ENCODE data around the gene SMG6.
"Not testable (repeated sequence)": the region's sequence is repeated elsewhere in the genome, so short reads cannot be mapped to it uniquely, and the experiment has no call there.

The SMG6 gene

GRCh38 chr17:2304931-2305330 is 1.3 kb upstream of the SMG6 start:
- no peak for DNase-seq (ENCODE audit: low spot score)

DNA sequence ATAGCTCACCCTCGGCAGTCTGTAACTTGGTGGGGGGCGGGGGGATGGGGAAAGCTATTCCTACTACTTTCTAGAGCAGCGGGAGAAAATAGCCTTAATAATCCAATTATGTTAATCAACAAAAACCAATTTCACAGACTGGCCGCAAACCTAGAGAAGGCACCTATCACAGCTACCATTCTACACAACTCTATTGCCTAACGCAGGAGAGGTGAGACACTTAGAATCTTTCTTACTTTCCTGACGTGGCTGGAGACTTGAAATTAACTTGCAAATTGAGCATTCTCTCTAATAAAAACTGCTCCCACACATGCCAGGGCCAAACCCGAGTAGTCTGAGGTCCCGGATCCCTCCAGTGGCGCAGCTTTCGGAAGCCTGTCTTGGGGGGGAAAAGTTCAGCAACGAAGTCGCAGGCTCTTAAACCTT is 794 bp downstream of the SMG6 start:
- no peak for DNase-seq (ENCODE audit: low spot score)

GRCh38 chr17:2299756-2300155 is 3.8 kb downstream of the SMG6 start:
- no peak for DNase-seq (ENCODE audit: low spot score)

DNA sequence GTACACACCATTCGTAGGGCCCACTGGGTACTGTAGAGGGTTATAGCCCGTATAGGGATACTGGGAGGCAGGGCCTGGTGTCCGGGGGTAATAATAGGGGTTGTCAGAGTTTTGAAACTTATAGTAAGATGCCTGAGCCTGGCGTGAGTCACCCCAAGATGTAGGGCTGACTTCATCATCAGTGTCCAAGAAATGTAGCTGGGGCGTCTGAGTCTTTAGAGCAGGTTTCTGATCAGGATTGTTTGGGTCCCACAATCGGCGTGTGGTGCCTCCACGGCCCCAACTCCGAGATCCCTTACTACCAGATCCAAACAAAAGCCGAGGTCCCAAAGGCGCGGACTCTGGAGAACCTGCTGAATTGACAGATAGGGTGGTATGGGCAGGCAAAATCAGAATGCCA is 4.4 kb downstream of the SMG6 start:
- no peak for DNase-seq (ENCODE audit: low spot score)

DNA sequence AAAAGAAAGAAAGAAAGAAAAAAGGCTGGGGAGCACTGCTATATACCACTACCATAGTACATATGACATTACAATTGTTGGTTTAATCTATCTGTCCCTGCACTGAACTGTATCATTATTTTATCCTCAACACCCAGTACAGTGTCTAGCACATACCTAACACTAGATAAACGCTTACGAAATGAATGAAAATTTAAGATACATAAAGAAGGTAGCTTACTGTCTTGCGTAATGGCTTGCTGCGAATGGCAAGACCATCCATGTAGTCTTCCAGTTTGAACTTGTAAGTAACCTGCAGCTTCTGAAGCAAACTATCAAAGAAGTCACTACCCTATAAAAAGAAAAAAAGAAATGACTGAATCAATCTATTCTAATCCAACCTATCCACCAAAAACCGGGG is 6.6 kb downstream of the SMG6 start:
- DNase-seq (ENCODE audit: low spot score) = no peak

DNA sequence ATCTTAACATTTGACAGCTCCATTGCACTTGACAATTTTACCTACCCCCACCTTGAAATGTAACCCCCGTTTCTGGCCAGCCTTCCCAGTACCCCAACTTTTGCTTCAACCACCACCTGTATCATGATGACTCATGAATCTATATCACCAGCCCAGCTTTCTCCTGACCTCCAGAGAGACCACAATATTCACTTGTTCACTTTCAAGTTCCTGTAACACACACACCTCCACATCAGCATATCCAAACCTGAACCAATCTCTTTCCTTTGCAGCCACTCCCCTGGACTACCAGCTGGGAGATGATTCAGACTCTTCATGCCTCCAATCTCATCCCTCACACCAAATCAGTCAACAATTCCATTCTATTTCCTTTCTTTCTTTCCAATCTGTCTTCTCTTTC is 8.0 kb downstream of the SMG6 start:
- DNase-seq (ENCODE audit: low spot score) = no peak

DNA sequence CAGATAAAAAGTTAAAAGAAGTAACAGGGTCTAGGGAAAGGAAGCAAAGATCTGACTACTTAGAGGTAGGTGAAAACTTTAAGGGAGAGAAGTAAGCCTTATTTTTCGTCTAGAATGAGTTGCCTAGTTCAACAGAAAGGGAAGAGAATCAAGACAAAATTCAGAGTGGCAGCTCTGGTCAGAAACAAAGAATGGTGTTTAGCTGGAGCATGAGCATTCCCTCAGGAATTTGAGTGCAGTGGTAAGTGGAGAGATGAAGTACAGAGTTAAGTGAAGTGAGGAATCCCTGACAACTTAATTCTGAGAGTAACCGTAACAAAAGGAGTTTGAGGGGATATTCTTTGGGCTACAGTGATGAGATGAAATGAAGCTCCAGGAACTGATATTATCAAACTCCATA is 11.5 kb downstream of the SMG6 start:
- DNase-seq (ENCODE audit: low spot score) = no peak

GRCh38 chr17:2289878-2290478 is 13.6 kb downstream of the SMG6 start:
- DNase-seq (ENCODE audit: low spot score) = no peak

GRCh38 chr17:2283302-2283701 is 20.3 kb downstream of the SMG6 start:
- DNase-seq (ENCODE audit: low spot score) = no peak

DNA sequence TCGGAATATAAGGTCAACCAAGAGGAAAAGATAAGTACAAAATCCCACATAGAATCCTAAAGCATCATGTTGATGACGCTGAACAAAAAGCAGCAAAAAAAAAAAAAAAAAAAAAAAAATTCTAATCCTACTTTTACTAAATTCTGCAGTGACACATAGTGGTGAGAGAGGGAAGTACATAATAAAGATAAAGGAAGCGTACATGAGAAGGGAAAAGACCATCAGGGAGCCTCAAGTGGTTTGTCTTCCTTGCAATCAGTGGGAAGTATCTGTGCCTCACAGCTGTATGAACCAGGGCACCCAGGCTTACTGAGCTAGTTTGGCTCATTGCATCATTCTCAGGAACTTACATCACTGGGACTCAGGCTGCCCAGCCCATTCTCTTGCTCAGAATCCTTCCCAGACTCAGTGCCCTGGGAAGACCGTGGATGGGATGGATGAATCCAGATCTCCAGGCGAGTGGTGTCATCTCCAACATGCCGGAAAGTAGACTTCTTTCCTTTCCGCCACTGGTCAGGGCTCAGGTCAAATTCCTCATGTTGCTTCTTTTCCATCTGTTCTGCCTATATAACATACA is 21.2 kb downstream of the SMG6 start:
- DNase-seq (ENCODE audit: low spot score) = peak; percentile 64

- no peak for DNase-seq (ENCODE audit: low spot score)
Observed at GRCh38 chr17:2279707-2280106, 23.9 kb downstream of the SMG6 start.

DNA sequence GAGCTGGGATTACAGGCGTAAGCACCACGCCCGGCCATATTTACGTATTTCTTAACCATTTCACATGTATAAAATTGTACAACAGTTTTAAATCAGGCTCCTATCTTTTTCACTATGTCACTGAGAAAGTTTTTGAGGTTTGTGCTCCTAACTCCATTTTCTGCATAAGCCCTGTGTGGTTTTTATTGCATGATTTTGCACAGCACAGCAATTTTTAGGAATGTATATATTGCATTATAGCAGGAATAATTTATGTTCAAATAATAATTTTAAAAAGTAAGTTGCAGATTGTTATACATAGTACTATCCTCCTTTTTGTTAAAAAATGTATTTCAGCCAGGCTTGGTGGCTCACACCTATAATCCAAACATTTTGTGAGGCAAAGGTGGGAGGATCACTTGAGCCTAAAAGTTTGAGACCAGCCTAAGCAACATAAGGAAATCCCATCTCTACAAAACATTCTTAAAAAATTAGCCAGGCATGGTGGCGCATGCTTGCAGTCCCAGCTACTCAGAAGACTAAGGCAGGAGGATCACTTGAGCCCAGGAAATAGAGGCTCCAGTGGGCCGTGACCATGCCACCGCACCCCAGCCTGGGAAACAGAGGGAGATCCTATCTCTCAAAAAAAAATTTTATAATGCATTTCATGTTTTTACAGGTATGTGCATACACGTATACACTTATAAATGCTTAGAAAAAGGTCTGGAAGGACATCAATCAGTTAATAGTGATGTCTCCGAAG is 26.0 kb downstream of the SMG6 start:
- DNase-seq (ENCODE audit: low spot score) = no peak

DNA sequence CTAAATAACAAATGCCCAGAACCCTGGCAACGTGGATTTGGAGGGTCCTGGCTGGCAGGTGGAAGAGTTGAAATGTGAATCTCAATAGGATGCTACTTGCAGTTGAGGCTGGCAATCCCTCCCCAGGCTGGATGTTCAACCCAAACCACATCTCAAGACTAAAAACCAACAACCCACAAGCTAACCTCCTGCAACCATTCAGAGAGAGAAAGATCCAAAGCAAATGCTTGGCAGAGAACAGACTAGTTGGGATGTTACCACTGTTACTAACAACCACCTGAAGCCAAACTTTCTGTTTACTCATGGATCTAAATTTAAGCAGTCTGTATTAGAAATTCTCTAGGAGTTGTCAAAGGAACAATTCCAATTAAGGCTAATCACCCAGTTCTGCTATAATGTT is 27.9 kb downstream of the SMG6 start:
- DNase-seq (ENCODE audit: low spot score) = no peak

- no peak for DNase-seq (ENCODE audit: low spot score)
Observed at GRCh38 chr17:2274414-2274813, 29.2 kb downstream of the SMG6 start.

GRCh38 chr17:2271985-2272702 is 31.4 kb downstream of the SMG6 start:
- no peak for DNase-seq (ENCODE audit: low spot score)

GRCh38 chr17:2267354-2267753 is 36.2 kb downstream of the SMG6 start:
- DNase-seq (ENCODE audit: low spot score) = no peak

DNA sequence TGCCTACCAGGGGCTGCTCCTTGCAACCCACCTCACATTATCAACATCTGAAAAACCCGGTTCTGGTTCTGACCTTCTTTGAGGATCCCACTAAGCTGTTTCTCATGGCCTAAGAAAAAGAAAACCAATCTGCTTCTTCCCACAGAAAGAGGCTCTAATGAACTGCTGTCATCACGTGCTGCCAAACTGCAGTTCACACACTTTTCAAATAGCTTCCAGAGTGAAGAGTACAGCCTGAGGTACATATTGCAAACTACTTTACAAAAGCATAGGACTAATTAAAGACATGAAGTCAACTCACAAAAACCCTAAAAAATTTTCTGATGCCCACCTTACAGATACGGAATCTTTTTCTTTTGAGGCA is 36.7 kb downstream of the SMG6 start:
- DNase-seq (ENCODE audit: low spot score) = no peak

- DNase-seq (ENCODE audit: low spot score) = peak; percentile 39
Observed at GRCh38 chr17:2266045-2266864, 37.3 kb downstream of the SMG6 start.

GRCh38 chr17:2265166-2265565 is 38.4 kb downstream of the SMG6 start:
- DNase-seq (ENCODE audit: low spot score) = not testable (repeated sequence)

DNA sequence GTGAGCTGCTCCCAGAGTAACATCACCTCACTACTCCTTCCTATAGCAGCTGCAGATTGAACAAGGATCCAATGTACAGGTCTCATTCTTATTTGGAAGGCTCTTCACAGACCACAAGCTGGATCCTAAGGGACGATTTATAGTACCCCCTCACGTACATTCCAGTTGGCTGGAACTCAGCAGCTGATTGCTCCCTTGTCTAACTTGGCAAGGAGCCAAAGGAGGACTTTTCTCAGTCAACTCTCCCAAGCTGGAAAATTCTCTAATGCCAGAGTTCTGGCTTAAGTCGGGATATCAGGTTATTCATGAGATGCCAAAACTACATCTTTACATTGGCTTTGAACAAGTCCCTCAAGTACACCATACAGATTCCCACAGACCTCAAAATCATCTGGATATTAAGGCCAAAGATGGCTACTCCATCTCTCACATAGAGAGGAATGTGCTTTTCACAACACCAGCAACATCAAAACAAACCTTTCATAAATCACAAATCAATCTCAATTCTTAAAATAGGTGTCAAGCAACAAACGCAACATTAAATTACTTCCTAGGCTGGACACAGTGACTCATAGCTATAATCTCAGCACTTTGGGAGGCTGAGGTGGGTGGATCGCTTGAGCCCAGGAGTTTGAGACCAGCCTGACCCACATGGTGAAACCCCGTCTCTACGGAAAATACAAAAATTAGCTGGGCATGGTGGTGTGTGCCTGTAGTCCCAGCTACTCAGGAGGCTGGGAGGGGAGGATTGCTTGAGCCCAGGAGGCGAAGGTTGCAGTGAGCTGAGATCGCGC is 39.3 kb downstream of the SMG6 start:
- DNase-seq (ENCODE audit: low spot score) = no peak
